HepG2 (cell line): ENCODE data around the gene SNX9. TPM values are rescaled to one million over a fixed set of nuclear protein-coding genes. Genes with fewer than 3 reads are reported as not detected.
A peak's percentile ranks its signal among the peaks of the same experiment; 100 is the strongest.

Experiments used
- CREB1 ChIP-seq, 2 experiments: fragments of 450-650 bp in 1 of 2; IDR thresholded peaks; 2 replicates each; pipeline ENCODE4 v1.6.1; 2016 to 2017; ENCODE audit warnings: control low read depth in 1 of 2, mild to moderate bottlenecking in 1 of 2, missing compliant biosample characterization in 1 of 2, missing genetic modification characterization in 1 of 2
- GFI1 ChIP-seq: sonication (generic); formaldehyde crosslinking; IDR thresholded peaks from 2 replicates; pipeline ENCODE4 v1.5.0; 2020; ENCODE audit warnings: missing genetic modification reagents, mild to moderate bottlenecking, borderline replicate concordance
- JARID2 ChIP-seq: sonication (generic); formaldehyde crosslinking; IDR thresholded peaks from 2 replicates; pipeline ENCODE4 v1.8.1; 2023; ENCODE audit warnings: missing genetic modification reagents, inconsistent platforms; ENCODE audit not compliant: insufficient replicate concordance
- PAWR ChIP-seq: sonication (generic); formaldehyde crosslinking; IDR thresholded peaks from 2 replicates; pipeline ENCODE4 v1.4.0; 2020; ENCODE audit warnings: missing genetic modification reagents, mild to moderate bottlenecking, borderline replicate concordance
- RXRA ChIP-seq: sonication (generic); formaldehyde crosslinking; IDR thresholded peaks from 2 replicates; pipeline ENCODE4 v1.5.1; 2020; ENCODE audit warnings: missing genetic modification reagents
- TP53 ChIP-seq: sonication (generic); formaldehyde crosslinking; conservative IDR thresholded peaks from 2 replicates; pipeline ENCODE4 v1.4.0; 2020; ENCODE audit warnings: missing genetic modification reagents
- ZNF329 ChIP-seq: sonication (generic); formaldehyde crosslinking; IDR thresholded peaks from 2 replicates; pipeline ENCODE4 v1.9.0; 2021; ENCODE audit warnings: low read depth, mild to moderate bottlenecking, missing genetic modification reagents
- ZNF337 ChIP-seq: sonication (generic); formaldehyde crosslinking; IDR thresholded peaks from 2 replicates; pipeline ENCODE4 v1.5.1; 2020; ENCODE audit warnings: missing genetic modification reagents, low read depth, mild to moderate bottlenecking, borderline replicate concordance
- ZNF563 ChIP-seq: sonication (generic); formaldehyde crosslinking; IDR thresholded peaks from 2 replicates; pipeline ENCODE4 v1.8.0; 2022; ENCODE audit warnings: mild to moderate bottlenecking, moderate library complexity, missing genetic modification reagents
- ZNF567 ChIP-seq: sonication (generic); formaldehyde crosslinking; IDR thresholded peaks from 2 replicates; pipeline ENCODE4 v1.8.1; 2023; ENCODE audit warnings: mild to moderate bottlenecking, missing genetic modification reagents, borderline replicate concordance
- ZNF570 ChIP-seq: sonication (generic); formaldehyde crosslinking; IDR thresholded peaks from 2 replicates; pipeline ENCODE4 v1.4.0; 2020; ENCODE audit warnings: mild to moderate bottlenecking, missing genetic modification reagents, borderline replicate concordance
- ZNF572 ChIP-seq: sonication (generic); formaldehyde crosslinking; IDR thresholded peaks from 2 replicates; pipeline ENCODE4 v1.5.1; 2020; ENCODE audit warnings: mild to moderate bottlenecking, missing genetic modification reagents
- polyA plus RNA-seq, 8 experiments: library from polyadenylated mRNA; depleted of rRNA in 3 of 8; stranded (reverse) in 7 of 8; unstranded in 1 of 8; fragments of >200 nt; fragmentation: Illumina TruSeq in 4 of 8; extraction: Trizol in 4 of 8; gene quantifications; 2 replicates each; pipeline versions ENCODE4 v1.2.1 to v1.2.3, GENCODE V29; 2011 to 2016; ENCODE audit warnings: low read depth in 4 of 8, missing spikeins in 1 of 8, mixed read lengths in 1 of 8; ENCODE audit not compliant: insufficient read depth in 1 of 8
- total RNA-seq, 5 experiments: library from RNA; depleted of rRNA; stranded (reverse); fragments of >200 nt; fragmentation: Illumina TruSeq; extraction: Trizol; gene quantifications; 2 replicates each; pipeline ENCODE4 v1.2.3, GENCODE V29; 2016; ENCODE audit warnings: low read depth in 1 of 5
- TF ChIP-seq, protein P1 (sequence below): sonication (generic); formaldehyde crosslinking; IDR thresholded peaks from 2 replicates; pipeline ENCODE4 v1.4.0; 2020; ENCODE audit warnings: missing genetic modification reagents
- TF ChIP-seq, protein P2 (sequence below): sonication (generic); formaldehyde crosslinking; IDR thresholded peaks from 2 replicates; pipeline ENCODE4 v1.4.0; 2020; ENCODE audit warnings: mild to moderate bottlenecking, missing genetic modification reagents
- TF ChIP-seq, protein P3 (sequence below): IDR thresholded peaks from 2 replicates; pipeline ENCODE4 v1.6.1; 2018; ENCODE audit warnings: missing genetic modification reagents, mild to moderate bottlenecking, missing compliant biosample characterization

The SNX9 gene
- total and polyA plus RNA-seq, 2 of the 13 experiments (the other 11 are each of a cell fraction or from before 2014, with no cell fraction given), result 21.9 to 36.0 TPM

DNA sequence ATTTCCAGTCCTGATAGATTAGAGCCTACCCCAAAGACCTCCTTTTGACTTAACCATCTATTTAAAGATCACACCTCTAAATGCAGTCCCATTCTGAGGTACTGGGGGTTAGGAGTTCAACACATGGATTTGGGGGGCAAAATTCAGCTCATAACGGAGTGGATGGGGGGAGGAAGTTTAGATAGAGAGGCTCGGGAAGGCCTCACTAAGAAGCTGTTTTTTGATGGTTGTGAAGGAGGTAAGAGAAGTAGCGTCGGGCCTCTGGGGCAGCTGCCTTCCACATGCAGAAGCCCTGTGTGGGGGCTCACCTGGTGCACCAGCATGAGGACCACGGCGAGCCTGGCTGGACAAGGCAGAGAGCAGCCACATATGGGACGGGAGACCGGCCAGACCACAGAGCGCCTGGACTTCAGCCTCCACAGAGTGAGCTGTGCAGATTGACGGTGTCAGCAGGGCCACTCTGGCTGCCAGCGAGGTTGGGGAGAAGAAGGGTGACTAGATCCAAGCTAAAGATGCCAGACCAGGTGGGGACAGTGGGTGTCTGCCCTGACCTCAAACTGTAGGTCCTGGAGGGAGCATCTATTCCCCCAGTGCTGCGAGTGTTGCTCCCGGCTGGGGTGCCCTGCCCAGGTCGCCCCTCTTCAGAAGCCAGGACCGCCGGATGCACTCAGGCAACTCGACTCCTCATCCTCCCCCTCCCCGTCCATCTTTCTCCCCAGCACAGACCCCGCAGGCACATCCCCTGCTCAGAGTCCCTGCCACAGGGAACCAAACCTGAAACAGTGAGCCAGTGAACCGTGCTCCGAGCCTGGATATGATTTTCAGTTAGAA, 153.5 kb downstream of the SNX9 start (continued):
- TF ChIP-seq JARID2 (no peak), ZNF570 (CRISPR knock-in tag) (no peak), TP53 (no peak), ZNF572 (no peak), ZNF337 (CRISPR knock-in tag) (no peak), ZNF329 (CRISPR knock-in tag) (no peak), ZNF563 (no peak), RXRA (0 out of 2 replicates have a peak, but pooled peaks have one; percentile 11), PAWR (CRISPR knock-in tag) (no peak), CREB1 (IDR thresholded peaks at IDR 0.05) (no peak), CREB1 (CRISPR knock-in tag; IDR thresholded peaks at IDR 0.05) (no peak), GFI1 (CRISPR knock-in tag) (peak; percentile 93), ZNF567 (CRISPR knock-in tag) (no peak)
- TF ChIP-seq, protein P1, sequence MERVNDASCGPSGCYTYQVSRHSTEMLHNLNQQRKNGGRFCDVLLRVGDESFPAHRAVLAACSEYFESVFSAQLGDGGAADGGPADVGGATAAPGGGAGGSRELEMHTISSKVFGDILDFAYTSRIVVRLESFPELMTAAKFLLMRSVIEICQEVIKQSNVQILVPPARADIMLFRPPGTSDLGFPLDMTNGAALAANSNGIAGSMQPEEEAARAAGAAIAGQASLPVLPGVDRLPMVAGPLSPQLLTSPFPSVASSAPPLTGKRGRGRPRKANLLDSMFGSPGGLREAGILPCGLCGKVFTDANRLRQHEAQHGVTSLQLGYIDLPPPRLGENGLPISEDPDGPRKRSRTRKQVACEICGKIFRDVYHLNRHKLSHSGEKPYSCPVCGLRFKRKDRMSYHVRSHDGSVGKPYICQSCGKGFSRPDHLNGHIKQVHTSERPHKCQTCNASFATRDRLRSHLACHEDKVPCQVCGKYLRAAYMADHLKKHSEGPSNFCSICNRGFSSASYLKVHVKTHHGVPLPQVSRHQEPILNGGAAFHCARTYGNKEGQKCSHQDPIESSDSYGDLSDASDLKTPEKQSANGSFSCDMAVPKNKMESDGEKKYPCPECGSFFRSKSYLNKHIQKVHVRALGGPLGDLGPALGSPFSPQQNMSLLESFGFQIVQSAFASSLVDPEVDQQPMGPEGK (CRISPR knock-in tag), result no peak
- TF ChIP-seq, protein P2, sequence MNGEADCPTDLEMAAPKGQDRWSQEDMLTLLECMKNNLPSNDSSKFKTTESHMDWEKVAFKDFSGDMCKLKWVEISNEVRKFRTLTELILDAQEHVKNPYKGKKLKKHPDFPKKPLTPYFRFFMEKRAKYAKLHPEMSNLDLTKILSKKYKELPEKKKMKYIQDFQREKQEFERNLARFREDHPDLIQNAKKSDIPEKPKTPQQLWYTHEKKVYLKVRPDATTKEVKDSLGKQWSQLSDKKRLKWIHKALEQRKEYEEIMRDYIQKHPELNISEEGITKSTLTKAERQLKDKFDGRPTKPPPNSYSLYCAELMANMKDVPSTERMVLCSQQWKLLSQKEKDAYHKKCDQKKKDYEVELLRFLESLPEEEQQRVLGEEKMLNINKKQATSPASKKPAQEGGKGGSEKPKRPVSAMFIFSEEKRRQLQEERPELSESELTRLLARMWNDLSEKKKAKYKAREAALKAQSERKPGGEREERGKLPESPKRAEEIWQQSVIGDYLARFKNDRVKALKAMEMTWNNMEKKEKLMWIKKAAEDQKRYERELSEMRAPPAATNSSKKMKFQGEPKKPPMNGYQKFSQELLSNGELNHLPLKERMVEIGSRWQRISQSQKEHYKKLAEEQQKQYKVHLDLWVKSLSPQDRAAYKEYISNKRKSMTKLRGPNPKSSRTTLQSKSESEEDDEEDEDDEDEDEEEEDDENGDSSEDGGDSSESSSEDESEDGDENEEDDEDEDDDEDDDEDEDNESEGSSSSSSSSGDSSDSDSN (CRISPR knock-in tag), result peak; percentile 77
- TF ChIP-seq, protein P3, sequence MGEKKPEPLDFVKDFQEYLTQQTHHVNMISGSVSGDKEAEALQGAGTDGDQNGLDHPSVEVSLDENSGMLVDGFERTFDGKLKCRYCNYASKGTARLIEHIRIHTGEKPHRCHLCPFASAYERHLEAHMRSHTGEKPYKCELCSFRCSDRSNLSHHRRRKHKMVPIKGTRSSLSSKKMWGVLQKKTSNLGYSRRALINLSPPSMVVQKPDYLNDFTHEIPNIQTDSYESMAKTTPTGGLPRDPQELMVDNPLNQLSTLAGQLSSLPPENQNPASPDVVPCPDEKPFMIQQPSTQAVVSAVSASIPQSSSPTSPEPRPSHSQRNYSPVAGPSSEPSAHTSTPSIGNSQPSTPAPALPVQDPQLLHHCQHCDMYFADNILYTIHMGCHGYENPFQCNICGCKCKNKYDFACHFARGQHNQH (CRISPR knock-in tag), result 0 out of 2 replicates have a peak, but pooled peaks have one; percentile 13
